ENCODE results near the gene CLASRP.
"Not testable (repeated sequence)": the region's sequence is repeated elsewhere in the genome, so short reads cannot be mapped to it uniquely, and the experiment has no call there.

CLASRP gene

DNA sequence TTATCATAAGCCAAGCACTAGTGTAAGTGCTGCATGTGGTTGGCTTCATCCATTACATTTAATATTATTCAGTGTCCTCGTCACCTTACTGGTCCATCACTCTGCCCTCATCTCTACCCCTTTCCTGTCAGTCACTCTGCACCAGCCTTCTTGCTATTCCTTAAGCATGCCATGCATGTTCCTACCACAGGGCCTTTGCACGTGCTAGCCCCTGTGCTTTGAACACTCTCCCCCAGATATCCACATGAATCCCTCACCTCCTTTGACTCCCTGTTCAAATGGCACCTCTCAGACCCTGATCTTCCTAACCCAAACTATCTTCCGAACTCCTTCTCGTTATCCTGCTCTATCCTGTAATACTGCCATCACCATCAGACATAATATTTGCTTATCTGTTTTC is 40.8 kb upstream of the CLASRP start:
- no peak overlapping the region for H3K27ac ChIP-seq
- TF ChIP-seq, protein P1, sequence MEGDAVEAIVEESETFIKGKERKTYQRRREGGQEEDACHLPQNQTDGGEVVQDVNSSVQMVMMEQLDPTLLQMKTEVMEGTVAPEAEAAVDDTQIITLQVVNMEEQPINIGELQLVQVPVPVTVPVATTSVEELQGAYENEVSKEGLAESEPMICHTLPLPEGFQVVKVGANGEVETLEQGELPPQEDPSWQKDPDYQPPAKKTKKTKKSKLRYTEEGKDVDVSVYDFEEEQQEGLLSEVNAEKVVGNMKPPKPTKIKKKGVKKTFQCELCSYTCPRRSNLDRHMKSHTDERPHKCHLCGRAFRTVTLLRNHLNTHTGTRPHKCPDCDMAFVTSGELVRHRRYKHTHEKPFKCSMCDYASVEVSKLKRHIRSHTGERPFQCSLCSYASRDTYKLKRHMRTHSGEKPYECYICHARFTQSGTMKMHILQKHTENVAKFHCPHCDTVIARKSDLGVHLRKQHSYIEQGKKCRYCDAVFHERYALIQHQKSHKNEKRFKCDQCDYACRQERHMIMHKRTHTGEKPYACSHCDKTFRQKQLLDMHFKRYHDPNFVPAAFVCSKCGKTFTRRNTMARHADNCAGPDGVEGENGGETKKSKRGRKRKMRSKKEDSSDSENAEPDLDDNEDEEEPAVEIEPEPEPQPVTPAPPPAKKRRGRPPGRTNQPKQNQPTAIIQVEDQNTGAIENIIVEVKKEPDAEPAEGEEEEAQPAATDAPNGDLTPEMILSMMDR (conservative IDR thresholded peaks at IDR 0.05): no peak
- TF ChIP-seq ZFX (IDR thresholded peaks at IDR 0.05): no peak

DNA sequence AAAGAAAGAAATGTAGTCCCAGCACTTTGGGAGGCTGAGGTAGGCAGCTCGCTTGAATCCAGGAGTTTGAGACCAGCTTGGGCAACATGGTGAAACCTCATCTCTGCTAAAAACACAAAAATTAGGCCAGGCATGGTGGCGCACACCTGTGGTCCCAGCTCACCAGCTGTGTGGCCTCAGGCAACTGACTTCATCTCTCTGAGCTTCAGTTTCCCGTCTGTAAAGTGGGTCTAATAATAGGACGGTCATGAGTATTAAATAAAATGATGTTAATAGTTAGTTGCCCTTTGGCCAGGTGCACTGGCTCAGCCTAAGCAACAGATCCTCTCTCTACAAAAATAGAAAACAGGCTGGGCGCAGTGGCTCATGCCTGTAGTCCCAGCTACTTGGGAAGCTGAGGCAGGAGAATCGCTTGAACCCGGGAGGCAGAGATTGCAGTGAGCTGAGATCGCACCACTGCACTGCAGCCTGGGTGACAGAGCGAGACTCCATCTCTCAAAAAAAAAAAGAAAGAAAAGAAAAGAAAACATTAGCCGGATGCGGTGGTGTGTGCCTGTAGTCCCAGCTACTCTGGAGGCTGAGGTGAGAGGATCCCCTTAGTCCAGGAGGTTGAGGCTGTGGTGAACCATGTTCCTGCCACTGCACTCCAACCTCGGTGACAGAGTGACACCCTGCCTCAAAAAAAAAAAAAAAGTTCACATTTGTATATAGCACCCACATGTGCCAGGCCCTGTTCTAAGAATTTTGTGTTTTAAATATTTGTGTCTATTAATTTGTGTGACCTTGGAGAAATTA is 39.5 kb upstream of the CLASRP start:
- H3K27ac ChIP-seq: not testable (repeated sequence)

DNA sequence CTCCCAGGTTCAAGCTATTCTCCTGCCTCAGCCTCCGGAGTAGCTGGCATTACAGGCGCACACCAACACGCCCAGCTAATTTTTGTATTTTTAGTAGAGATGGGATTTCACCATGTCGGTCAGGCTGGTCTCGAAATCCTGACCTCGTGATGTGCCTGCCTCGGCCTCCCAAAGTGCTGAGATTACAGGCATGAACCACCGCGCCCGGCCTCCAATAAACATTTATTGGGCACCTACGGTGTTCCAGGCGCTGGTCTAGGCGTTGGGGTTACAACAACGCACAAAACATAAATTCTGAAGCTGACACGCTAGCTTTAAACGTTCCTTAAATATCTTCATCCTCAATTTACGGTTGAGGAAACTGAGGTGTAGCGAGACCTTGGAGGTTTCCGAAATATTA is 38.2 kb upstream of the CLASRP start:
- H3K27ac ChIP-seq: not testable (repeated sequence)

DNA sequence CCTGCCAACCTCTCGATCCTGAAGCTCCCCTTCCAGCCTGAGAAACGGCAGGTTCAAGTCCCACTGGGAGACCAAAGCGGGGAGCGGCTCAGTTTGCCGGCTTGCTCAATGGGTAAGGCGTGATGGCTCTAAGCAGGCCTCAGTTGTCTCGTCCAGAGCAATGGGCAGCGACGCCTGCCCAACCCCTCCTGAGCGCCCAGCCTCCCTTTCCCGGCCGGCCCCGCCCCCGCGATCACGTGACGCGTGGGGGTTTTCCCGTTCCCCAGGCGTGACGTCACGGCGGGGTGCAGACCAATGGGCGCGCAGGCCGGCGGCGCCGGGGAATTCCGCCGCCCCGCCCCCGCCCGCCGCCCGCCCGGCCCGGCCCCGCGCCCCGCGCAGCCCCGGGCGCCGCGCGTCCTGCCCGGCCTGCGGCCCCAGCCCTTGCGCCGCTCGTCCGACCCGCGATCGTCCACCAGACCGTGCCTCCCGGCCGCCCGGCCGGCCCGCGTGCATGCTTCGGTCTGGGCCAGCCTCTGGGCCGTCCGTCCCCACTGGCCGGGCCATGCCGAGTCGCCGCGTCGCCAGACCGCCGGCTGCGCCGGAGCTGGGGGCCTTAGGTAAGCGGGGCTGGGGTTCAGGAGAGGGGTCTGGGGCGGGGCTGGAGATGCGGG is 37.6 kb upstream of the CLASRP start, which contains the start of gene RELB:
TSS of gene RELB (plus strand) at position 378 of the 653 bp plus-strand sequence. CDS start at position 494, 116 bp downstream.
- peak within 1 kb of the TSS; percentile 39 for H3K27ac ChIP-seq
- TF ChIP-seq, protein P1 (conservative IDR thresholded peaks at IDR 0.05): no peak
- no peak for TF ChIP-seq ZFX (IDR thresholded peaks at IDR 0.05)

DNA sequence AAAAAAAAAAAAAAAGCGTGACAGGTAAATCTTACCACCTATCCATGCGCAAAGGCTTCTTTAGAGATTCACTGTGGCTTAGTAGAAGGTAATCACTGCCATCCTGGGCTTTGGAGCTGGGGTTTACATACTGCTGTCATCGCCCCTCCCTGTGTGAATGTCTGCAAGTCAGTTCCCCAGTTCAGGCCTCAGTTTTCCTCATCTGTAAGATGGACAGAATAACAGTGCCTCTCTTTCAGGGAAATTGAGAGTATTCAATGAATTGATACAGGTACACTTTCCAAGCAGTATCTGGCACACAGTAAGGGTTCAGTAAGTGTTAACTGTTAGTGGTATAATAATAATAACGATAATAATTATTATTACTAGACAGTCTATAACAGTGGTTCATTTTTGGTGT is 35.4 kb upstream of the CLASRP start:
- TF ChIP-seq, protein P1 (conservative IDR thresholded peaks at IDR 0.05): no peak
- no peak for TF ChIP-seq ZFX (IDR thresholded peaks at IDR 0.05)

DNA sequence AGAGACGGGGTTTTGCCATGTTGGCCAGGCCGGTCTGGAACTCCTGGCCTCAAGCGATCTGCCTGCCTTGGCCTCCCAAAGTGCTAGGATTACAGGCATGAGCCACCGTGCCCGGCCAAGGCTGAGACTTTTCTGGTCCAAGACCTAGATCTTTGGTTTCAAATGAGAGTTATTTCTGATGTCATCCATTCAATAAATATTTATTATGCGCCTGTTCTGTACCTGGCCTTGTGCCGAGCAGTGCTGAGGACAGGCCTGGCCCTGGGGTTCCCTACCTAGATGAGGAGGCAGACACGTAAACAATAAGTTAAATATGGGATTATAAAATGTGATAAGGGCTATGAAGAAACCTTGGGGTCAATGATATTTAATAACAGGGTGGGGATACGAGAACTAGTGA is 33.1 kb upstream of the CLASRP start:
- TF ChIP-seq, protein P1 (conservative IDR thresholded peaks at IDR 0.05): no peak
- TF ChIP-seq ZFX (IDR thresholded peaks at IDR 0.05): no peak

More for the DNA sequence above, 35.4 kb upstream of the CLASRP start:
- H3K27ac ChIP-seq: no peak overlapping the region

DNA sequence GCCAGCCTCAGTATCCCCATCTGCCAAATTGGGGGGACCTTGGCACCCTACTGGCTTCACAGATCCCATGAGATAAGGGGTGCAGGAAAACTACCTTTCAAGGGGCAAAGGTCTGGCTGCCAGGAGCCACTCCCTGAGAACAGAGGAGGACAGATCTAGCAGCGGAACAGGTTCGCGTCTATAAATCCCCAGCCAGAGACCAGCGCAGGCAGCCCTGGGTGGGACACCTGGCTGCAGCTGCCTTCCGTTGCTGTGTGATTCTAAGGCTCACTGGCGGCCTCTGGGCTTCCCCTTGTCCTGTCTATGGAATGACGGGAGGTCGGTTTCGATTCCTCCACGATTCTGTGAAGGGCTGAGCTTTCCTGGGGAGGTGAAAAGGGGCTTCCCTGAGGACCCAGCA is 30.3 kb upstream of the CLASRP start:
- TF ChIP-seq, protein P1 (conservative IDR thresholded peaks at IDR 0.05): no peak
- TF ChIP-seq ZFX (IDR thresholded peaks at IDR 0.05): no peak
- no peak overlapping the region for H3K27ac ChIP-seq

More for the DNA sequence above, 33.1 kb upstream of the CLASRP start:
- H3K27ac ChIP-seq: no peak overlapping the region

DNA sequence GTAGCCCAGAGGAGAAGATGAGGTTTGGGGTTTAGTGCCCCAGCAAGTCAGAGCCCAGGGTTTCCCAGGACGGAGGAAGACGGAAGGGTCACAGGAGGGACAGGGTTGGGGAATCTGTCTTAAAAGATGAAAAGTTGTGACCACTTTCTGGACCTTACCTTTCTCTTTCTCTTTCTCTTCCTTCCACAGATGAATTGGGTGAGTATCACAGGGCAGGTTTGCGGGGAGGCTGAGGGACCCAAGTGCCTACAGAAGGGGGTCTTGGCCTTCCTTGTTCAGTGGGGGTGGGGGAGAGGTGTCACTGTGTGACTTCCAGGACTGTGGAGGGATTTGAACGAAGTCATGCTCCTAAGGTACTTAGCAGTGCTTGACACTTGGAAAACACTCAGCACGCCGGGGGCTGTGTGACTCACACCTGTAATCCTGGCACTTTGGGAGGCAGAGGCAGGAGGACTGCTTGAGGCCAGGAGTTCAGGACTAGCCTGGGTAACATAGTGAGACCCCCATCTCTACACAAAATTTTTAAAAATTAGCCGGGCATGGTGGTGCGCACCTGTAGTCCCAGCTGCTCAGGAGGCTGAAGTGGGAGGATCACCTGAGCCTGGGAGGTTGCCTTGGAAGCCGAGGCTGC is 29.1 kb upstream of the CLASRP start:
- TF ChIP-seq, protein P1 (conservative IDR thresholded peaks at IDR 0.05): no peak
- no peak for TF ChIP-seq ZFX (IDR thresholded peaks at IDR 0.05)
- no peak overlapping the region for H3K27ac ChIP-seq

Data from C4-2B (cell line).